LoVo (cell line): ENCODE data around the gene PRKCE.

Source experiments
- DNase-seq: peaks from one replicate; pipeline ENCODE4 v3.0.0-alpha.2; 2016; ENCODE audit warnings: low spot score

The PRKCE gene

GRCh38 chr2:46045888-46046287, 394.4 kb downstream of the PRKCE start:
- DNase-seq = no peak

GRCh38 chr2:46047290-46047689, 395.8 kb downstream of the PRKCE start:
- DNase-seq = no peak

- DNase-seq = no peak
These were observed 397.2 kb downstream of the PRKCE start for GRCh38 chr2:46048693-46049092.

GRCh38 chr2:46050027-46050426, 398.6 kb downstream of the PRKCE start:
- no peak for DNase-seq

- no peak for DNase-seq
These were observed 399.0 kb downstream of the PRKCE start for GRCh38 chr2:46050489-46050888.

GRCh38 chr2:46051085-46051484, 399.6 kb downstream of the PRKCE start:
- no peak for DNase-seq

GRCh38 chr2:46053564-46053963, 402.1 kb downstream of the PRKCE start:
- DNase-seq = no peak

- no peak for DNase-seq
These were observed 405.1 kb downstream of the PRKCE start for GRCh38 chr2:46056541-46056940.

GRCh38 chr2:46058140-46058539, 406.7 kb downstream of the PRKCE start:
- DNase-seq = no peak

- DNase-seq = peak; percentile 69
These were observed 411.4 kb downstream of the PRKCE start for GRCh38 chr2:46062637-46063412.

- DNase-seq = no peak
These were observed 412.9 kb downstream of the PRKCE start for GRCh38 chr2:46064396-46064795.

- no peak for DNase-seq
These were observed 413.7 kb downstream of the PRKCE start for GRCh38 chr2:46065152-46065551.

- no peak for DNase-seq
These were observed 414.6 kb downstream of the PRKCE start for GRCh38 chr2:46066116-46066515.

- no peak for DNase-seq
These were observed 415.1 kb downstream of the PRKCE start for GRCh38 chr2:46066601-46067000.

- DNase-seq = no peak
These were observed 415.6 kb downstream of the PRKCE start for GRCh38 chr2:46067062-46067461.

- DNase-seq = peak; percentile 37
These were observed 416.2 kb downstream of the PRKCE start for GRCh38 chr2:46067501-46068305.

GRCh38 chr2:46068636-46069035, 417.2 kb downstream of the PRKCE start:
- DNase-seq = no peak

GRCh38 chr2:46071074-46071473, 419.6 kb downstream of the PRKCE start:
- DNase-seq = no peak

- DNase-seq = no peak
These were observed 420.8 kb downstream of the PRKCE start for GRCh38 chr2:46072101-46072820.

- peak; percentile 24 for DNase-seq
These were observed 422.1 kb downstream of the PRKCE start for GRCh38 chr2:46073540-46074046.

GRCh38 chr2:46074501-46074900, 423.0 kb downstream of the PRKCE start:
- DNase-seq = no peak

GRCh38 chr2:46075848-46076247, 424.4 kb downstream of the PRKCE start:
- no peak for DNase-seq
